ENCODE data around the gene OVOL3. TPM values are rescaled to one million over a fixed set of nuclear protein-coding genes. Genes with fewer than 3 reads are reported as not detected.

Gene OVOL3
- total RNA-seq, 1 donor from 2014 or later: not detected

GRCh38 chr19:36150586-36150985 lies 39.6 kb downstream of the OVOL3 start:
- TF ChIP-seq CTCF (IDR thresholded peaks at IDR 0.05): no peak
- no peaks in the 10 kb centered on the region for H3K27me3 Mint-ChIP-seq (ENCODE audit: low read depth)
- H3K27ac Mint-ChIP-seq (ENCODE audit: unreplicated experiment): no peak overlapping the region
- H3K4me3 Mint-ChIP-seq (ENCODE audit: unreplicated experiment): no peak overlapping the region
- no peaks in the 10 kb centered on the region for H3K9me3 Mint-ChIP-seq (ENCODE audit: low read depth)
- DNase-seq (ENCODE audit: low spot score): no peak
- peaks cover 37% of the 10 kb centered on the region for H3K36me3 Mint-ChIP-seq (ENCODE audit: low read depth)
- no peaks in the 10 kb centered on the region for H3K4me1 Mint-ChIP-seq (ENCODE audit: low read depth)

- H3K36me3 Mint-ChIP-seq (ENCODE audit: low read depth): peaks cover 31% of the 10 kb centered on the region
These were observed 40.4 kb downstream of the OVOL3 start for GRCh38 chr19:36151144-36152018.

GRCh38 chr19:36152019-36152351 lies 41.0 kb downstream of the OVOL3 start:
- Mint-ChIP-seq H3K9me3 (ENCODE audit: low read depth) (no peaks in the 10 kb centered on the region), H3K4me3 (ENCODE audit: unreplicated experiment) (no peak overlapping the region), H3K27ac (ENCODE audit: unreplicated experiment) (no peak overlapping the region), H3K4me1 (ENCODE audit: low read depth) (no peaks in the 10 kb centered on the region), H3K27me3 (ENCODE audit: low read depth) (no peaks in the 10 kb centered on the region), H3K36me3 (ENCODE audit: low read depth) (peaks cover 25% of the 10 kb centered on the region)
- no peak for TF ChIP-seq CTCF (IDR thresholded peaks at IDR 0.05)
- no peak for DNase-seq (ENCODE audit: low spot score)

More at GRCh38 chr19:36151144-36152018, 40.4 kb downstream of the OVOL3 start:
- H3K27me3 Mint-ChIP-seq (ENCODE audit: low read depth): no peaks in the 10 kb centered on the region
- H3K9me3 Mint-ChIP-seq (ENCODE audit: low read depth): no peaks in the 10 kb centered on the region
- no peaks in the 10 kb centered on the region for H3K4me1 Mint-ChIP-seq (ENCODE audit: low read depth)
- no peak overlapping the region for H3K4me3 Mint-ChIP-seq (ENCODE audit: unreplicated experiment)
- H3K27ac Mint-ChIP-seq (ENCODE audit: unreplicated experiment): no peak overlapping the region
- no peak for DNase-seq (ENCODE audit: low spot score)
- no peak for TF ChIP-seq CTCF (IDR thresholded peaks at IDR 0.05)

- H3K4me3 Mint-ChIP-seq (ENCODE audit: unreplicated experiment): no peak within 1 kb of the TSS
- H3K36me3 Mint-ChIP-seq (ENCODE audit: low read depth): peaks cover 22% of the 10 kb centered on the region
- H3K27me3 Mint-ChIP-seq (ENCODE audit: low read depth): no peaks in the 10 kb centered on the region
- TF ChIP-seq CTCF (IDR thresholded peaks at IDR 0.05): no peak
- no peaks in the 10 kb centered on the region for H3K9me3 Mint-ChIP-seq (ENCODE audit: low read depth)
- no peaks in the 10 kb centered on the region for H3K4me1 Mint-ChIP-seq (ENCODE audit: low read depth)
- peak; percentile 39 for DNase-seq (ENCODE audit: low spot score)
- no peak within 1 kb of the TSS for H3K27ac Mint-ChIP-seq (ENCODE audit: unreplicated experiment)
These were observed 41.6 kb downstream of the OVOL3 start, which contains the start of gene COX7A1 for GRCh38 chr19:36152352-36153091. COX7A1 (minus strand) TSS chr19:36152447; CDS start chr19:36152407, 40 bp downstream.

GRCh38 chr19:36153126-36153525 lies 42.2 kb downstream of the OVOL3 start:
- H3K4me1 Mint-ChIP-seq (ENCODE audit: low read depth): no peaks in the 10 kb centered on the region
- no peak overlapping the region for H3K27ac Mint-ChIP-seq (ENCODE audit: unreplicated experiment)
- no peaks in the 10 kb centered on the region for H3K9me3 Mint-ChIP-seq (ENCODE audit: low read depth)
- no peak overlapping the region for H3K4me3 Mint-ChIP-seq (ENCODE audit: unreplicated experiment)
- no peak for DNase-seq (ENCODE audit: low spot score)
- no peaks in the 10 kb centered on the region for H3K27me3 Mint-ChIP-seq (ENCODE audit: low read depth)
- peaks cover 20% of the 10 kb centered on the region for H3K36me3 Mint-ChIP-seq (ENCODE audit: low read depth)
- no peak for TF ChIP-seq CTCF (IDR thresholded peaks at IDR 0.05)

Data from chondrocyte (in vitro differentiated cells).